WERI-Rb-1 (cell line): ENCODE data around the gene CCDC187.

ENCODE experiments used
- DNase-seq: peaks from one replicate; pipeline ENCODE4 v3.0.0-alpha.2; 2020
- H3K27ac ChIP-seq: fragments of 250-450 bp; sonication (Bioruptor Pico); 2 replicates; pipeline ENCODE4 v1.5.1; 2020; ENCODE audit warnings: mild to moderate bottlenecking, moderate library complexity
- H3K27me3 ChIP-seq: fragments of 250-450 bp; sonication (Bioruptor Pico); 2 replicates; pipeline ENCODE4 v1.5.1; 2021; ENCODE audit warnings: mild to moderate bottlenecking, low read depth, moderate library complexity; ENCODE audit not compliant: insufficient read depth, severe bottlenecking
- H3K36me3 ChIP-seq: fragments of 250-450 bp; sonication (Bioruptor Pico); 2 replicates; pipeline ENCODE4 v1.5.1; 2020; ENCODE audit warnings: mild to moderate bottlenecking, moderate library complexity
- H3K4me3 ChIP-seq: 2 replicates; pipeline ENCODE4 v1.5.1; 2011; ENCODE audit warnings: low read depth, mild to moderate bottlenecking, control low read depth, low read length
- H3K9me3 ChIP-seq: fragments of 250-450 bp; sonication (Bioruptor Pico); 2 replicates; pipeline ENCODE4 v1.5.1; 2021; ENCODE audit warnings: mild to moderate bottlenecking, moderate library complexity; ENCODE audit not compliant: severe bottlenecking
- TF ChIP-seq, protein P1 (sequence below): IDR thresholded peaks from 2 replicates; pipeline ENCODE4 v1.5.1; 2011; ENCODE audit warnings: low read depth, mild to moderate bottlenecking, control low read depth, inconsistent platforms, low read length

The CCDC187 gene

DNA sequence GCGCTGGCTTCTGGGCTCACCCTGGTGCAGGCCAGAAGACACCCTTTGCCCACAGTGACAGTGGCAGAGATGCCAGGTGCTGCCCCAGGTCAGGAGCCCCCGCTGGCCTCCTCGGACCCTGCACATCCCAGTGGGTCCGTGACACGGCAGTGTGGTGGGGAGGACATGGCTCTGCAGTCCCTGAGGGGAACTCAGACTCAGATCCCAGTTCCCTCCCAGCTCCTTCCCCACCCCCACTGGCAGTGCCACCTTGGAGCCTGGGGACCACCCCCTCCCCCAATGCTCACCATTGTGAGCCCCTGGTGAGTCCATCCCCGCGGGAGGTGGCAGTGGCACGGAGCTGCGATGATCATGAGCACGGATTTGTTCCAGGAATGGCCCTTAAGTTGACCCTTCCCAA is 562 bp upstream of the CCDC187 start:
- no peaks in the 10 kb centered on the region for H3K27me3 ChIP-seq
- DNase-seq, result no peak
- no peak overlapping the region for H3K4me3 ChIP-seq
- no peaks in the 10 kb centered on the region for H3K9me3 ChIP-seq
- no peaks in the 10 kb centered on the region for H3K36me3 ChIP-seq
- no peak overlapping the region for H3K27ac ChIP-seq
- TF ChIP-seq, protein P1, sequence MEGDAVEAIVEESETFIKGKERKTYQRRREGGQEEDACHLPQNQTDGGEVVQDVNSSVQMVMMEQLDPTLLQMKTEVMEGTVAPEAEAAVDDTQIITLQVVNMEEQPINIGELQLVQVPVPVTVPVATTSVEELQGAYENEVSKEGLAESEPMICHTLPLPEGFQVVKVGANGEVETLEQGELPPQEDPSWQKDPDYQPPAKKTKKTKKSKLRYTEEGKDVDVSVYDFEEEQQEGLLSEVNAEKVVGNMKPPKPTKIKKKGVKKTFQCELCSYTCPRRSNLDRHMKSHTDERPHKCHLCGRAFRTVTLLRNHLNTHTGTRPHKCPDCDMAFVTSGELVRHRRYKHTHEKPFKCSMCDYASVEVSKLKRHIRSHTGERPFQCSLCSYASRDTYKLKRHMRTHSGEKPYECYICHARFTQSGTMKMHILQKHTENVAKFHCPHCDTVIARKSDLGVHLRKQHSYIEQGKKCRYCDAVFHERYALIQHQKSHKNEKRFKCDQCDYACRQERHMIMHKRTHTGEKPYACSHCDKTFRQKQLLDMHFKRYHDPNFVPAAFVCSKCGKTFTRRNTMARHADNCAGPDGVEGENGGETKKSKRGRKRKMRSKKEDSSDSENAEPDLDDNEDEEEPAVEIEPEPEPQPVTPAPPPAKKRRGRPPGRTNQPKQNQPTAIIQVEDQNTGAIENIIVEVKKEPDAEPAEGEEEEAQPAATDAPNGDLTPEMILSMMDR, result no peak

DNA sequence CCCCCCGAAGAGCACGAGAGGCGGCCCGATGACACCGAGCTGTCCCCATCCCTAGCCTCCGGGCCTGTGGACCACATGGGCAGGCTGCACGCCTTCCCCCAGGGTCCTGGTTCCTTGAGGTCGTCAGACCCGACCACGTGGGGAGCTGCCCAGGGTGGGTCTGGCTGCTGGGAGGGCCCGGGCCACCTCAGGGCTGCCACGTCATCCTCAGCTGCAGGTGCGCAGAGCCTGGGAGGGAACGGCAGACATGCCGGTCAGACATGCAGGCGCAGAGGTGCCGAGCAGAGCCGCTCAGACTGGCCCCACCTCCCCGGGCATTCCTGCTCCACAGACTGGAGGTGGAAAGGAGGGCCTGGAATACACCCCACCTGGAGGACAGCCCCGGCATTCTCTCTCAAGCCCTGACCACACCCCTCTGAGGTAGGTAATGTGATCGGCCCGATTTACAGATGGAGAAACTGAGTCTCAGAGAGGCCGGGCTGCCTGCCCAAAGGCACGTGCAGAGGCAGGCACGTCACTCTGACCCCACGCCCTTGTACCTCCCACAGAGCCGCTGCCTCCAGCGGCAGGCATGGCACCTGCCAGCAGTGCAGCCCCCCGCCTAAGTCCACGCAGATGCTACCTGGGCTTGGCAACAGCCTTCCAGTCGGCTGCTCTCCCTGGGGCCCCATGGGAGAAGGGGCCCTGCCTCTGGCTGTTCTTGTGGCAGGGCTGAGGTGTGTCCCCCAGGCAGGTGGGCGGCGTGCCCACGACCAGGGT is 649 bp downstream of the CCDC187 start:
- DNase-seq, result no peak
- Histone ChIP-seq H3K36me3 (no peaks in the 10 kb centered on the region), H3K9me3 (no peaks in the 10 kb centered on the region), H3K27me3 (no peaks in the 10 kb centered on the region), H3K27ac (no peak overlapping the region), H3K4me3 (no peak overlapping the region)
- TF ChIP-seq, protein P1, result no peak

DNA sequence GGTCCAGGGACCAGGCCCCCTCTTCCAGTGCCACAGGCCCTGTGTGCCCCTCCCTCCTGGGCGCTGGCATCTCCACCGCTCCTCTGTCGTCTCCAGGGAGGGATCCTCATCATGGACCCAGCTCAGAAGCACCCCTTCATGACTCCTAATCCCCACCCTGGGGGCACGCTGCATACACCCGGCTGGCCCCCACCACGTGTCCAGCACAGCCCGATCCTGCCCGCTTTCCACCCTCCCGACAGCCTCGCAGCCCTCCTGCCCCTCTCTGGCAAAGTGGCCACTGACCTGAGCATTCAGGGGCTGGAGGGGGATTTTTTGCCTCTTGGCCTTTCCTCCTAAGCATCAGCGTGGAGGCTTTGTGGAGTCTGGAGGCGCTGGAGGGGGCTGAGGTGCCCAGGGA is 1.4 kb downstream of the CCDC187 start:
- no peak overlapping the region for H3K27ac ChIP-seq
- no peaks in the 10 kb centered on the region for H3K27me3 ChIP-seq
- no peak overlapping the region for H3K4me3 ChIP-seq
- no peak for DNase-seq
- no peaks in the 10 kb centered on the region for H3K9me3 ChIP-seq
- no peaks in the 10 kb centered on the region for H3K36me3 ChIP-seq
- TF ChIP-seq, protein P1, result no peak

DNA sequence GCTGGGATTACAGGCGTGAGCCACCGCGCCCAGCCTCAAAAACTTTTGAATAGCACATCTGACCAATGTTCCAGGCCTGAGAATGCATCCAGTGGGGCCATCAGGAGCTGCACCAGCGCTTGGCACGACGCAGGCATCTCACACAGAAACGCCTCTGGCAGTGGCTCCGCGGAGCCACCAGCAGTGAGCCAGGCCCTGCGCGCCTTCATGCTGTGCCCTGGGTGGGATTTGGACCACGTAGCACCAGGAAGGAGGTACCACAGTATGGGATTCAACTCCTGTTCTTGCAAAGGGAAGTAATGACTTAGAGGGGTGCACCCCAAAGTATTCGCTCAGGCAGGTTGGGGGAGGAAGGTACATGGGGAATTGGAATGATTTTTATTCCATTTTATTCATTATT is 3.0 kb downstream of the CCDC187 start:
- Histone ChIP-seq H3K36me3 (no peaks in the 10 kb centered on the region), H3K4me3 (no peak overlapping the region), H3K9me3 (no peaks in the 10 kb centered on the region), H3K27me3 (no peaks in the 10 kb centered on the region), H3K27ac (no peak overlapping the region)
- TF ChIP-seq, protein P1, result no peak
- no peak for DNase-seq

DNA sequence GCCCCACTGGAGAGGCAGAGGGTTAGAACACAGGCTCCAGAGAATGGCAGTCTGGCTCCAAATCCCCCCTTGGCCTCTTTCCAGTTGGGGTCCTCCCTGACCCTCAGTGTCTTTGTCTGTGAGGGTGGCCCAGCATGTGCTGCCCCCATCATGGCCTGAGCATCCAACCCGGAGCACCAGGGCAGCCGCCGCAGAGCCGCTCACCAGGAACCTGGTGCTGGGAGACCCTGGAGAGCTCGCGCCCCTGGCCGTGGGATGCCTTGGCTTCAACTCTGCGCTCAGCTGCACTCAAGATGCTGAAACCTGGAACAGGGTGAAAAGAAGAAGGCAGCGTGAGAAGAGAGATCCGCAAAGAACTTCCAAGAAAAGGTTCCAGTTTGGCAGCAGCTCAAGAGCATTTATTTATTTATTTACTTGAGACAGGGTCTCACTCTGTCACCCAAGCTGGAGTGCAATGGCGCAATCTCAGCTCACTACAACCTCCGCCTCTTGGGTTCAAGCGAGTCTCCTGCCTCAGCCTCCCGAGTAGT is 3.8 kb downstream of the CCDC187 start:
- no peaks in the 10 kb centered on the region for H3K27me3 ChIP-seq
- DNase-seq, result no peak
- no peak overlapping the region for H3K4me3 ChIP-seq
- H3K9me3 ChIP-seq, result no peaks in the 10 kb centered on the region
- no peaks in the 10 kb centered on the region for H3K36me3 ChIP-seq
- TF ChIP-seq, protein P1, result no peak
- no peak overlapping the region for H3K27ac ChIP-seq

GRCh38 chr9:136299541-136299940 is 4.4 kb downstream of the CCDC187 start:
- H3K36me3 ChIP-seq, result no peaks in the 10 kb centered on the region
- TF ChIP-seq, protein P1, result no peak

More at GRCh38 chr9:136299541-136299940, 4.4 kb downstream of the CCDC187 start:
- Histone ChIP-seq H3K27me3 (no peaks in the 10 kb centered on the region), H3K27ac (no peak overlapping the region), H3K4me3 (no peak overlapping the region), H3K9me3 (no peaks in the 10 kb centered on the region)
- no peak for DNase-seq
